T1000 (cell line): ENCODE results near the gene ATG2A.
A peak's percentile ranks its signal among the peaks of the same experiment; 100 is the strongest.

Source experiments
- DNase-seq: peaks from one replicate; lab custom pipeline; 2025; ENCODE audit warnings: mixed read lengths; lab: John Stamatoyannopoulos, UW

The ATG2A gene

GRCh38 chr11:64870176-64870892 is 46.7 kb downstream of the ATG2A start:
- DNase-seq: peak; percentile 56

GRCh38 chr11:64869571-64870175 is 47.3 kb downstream of the ATG2A start:
- no peak for DNase-seq

GRCh38 chr11:64868904-64869570 is 48.0 kb downstream of the ATG2A start:
- peak; percentile 73 for DNase-seq

- DNase-seq: no peak
Measured at GRCh38 chr11:64867748-64868462, 49.1 kb downstream of the ATG2A start.

- no peak for DNase-seq
Measured at GRCh38 chr11:64866173-64866491, 50.9 kb downstream of the ATG2A start.

GRCh38 chr11:64865286-64866172 is 51.5 kb downstream of the ATG2A start:
- peak; percentile 43 for DNase-seq

GRCh38 chr11:64864473-64865285 is 52.3 kb downstream of the ATG2A start:
- DNase-seq: peak; percentile 81

GRCh38 chr11:64864135-64864472 is 52.9 kb downstream of the ATG2A start:
- no peak for DNase-seq

GRCh38 chr11:64863391-64864060 is 53.5 kb downstream of the ATG2A start:
- DNase-seq: no peak

GRCh38 chr11:64862987-64863390 is 54.0 kb downstream of the ATG2A start:
- no peak for DNase-seq

GRCh38 chr11:64861227-64861975 is 55.6 kb downstream of the ATG2A start:
- no peak for DNase-seq

- no peak for DNase-seq
Measured at GRCh38 chr11:64859542-64860414, 57.2 kb downstream of the ATG2A start.

- no peak for DNase-seq
Measured at GRCh38 chr11:64858467-64859263, 58.3 kb downstream of the ATG2A start.

- DNase-seq: no peak
Measured at GRCh38 chr11:64857485-64857884, 59.5 kb downstream of the ATG2A start.

- DNase-seq: peak; percentile 86
Measured at GRCh38 chr11:64856382-64857227, 60.4 kb downstream of the ATG2A start.

- no peak for DNase-seq
Measured at GRCh38 chr11:64855596-64856304, 61.3 kb downstream of the ATG2A start.
